Measurements from ENCODE around the gene GADL1.

- TF ChIP-seq CTCF (IDR thresholded peaks at IDR 0.05) = no peak
- TF ChIP-seq POLR2A (IDR thresholded peaks at IDR 0.05) = no peak
Observed at GRCh38 chr3:30682434-30683155, 211.9 kb downstream of the GADL1 start.
